ENCODE measurements around the gene JMJD1C.

DNA sequence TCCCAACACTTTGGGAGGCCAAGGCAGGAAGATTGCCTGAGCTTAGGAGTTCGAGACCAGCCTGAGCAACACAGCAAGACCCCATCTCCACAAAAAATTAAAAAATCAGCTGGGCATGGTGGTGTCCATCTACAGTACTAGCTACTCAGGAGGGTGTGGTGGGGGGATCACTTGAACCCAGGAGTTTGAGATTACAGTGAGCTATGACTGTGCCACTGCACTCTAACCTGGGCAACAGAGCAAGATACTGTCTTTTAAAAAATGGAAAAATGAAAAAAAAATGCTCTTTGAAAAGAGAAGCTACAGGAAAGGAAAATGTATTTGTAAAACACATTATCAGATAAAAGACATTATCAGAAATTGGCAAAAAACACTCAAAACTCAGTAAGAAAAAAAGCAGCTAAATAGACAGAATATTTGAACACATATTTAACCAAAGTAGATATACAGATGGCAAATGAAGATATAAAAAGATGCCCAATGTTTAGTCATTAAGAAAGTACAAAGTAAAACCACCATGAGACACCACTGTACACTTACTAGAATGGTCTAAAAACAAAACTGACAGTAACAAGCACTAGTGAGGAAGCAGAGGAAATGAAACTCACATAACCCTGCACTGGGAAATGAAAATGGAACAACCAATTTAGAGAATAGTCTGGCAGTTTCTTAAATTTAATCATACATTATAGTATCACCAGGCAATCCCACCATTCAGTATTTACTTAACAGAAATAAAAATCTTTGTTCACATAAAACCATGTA, 292.1 kb downstream of the JMJD1C start:
- no peak for TF ChIP-seq CTCF (IDR thresholded peaks at IDR 0.05)
- TF ChIP-seq POLR2A (IDR thresholded peaks at IDR 0.05), result no peak
